Lower lobe of right lung (tissue), 2 donors: ENCODE measurements around the gene PNPLA7. TPM values are rescaled to one million over a fixed set of nuclear protein-coding genes. Genes with fewer than 3 reads are reported as not detected.
A peak's percentile ranks its signal among the peaks of the same experiment; 100 is the strongest.
"Not testable (repeated sequence)": the region's sequence is repeated elsewhere in the genome, so short reads cannot be mapped to it uniquely, and the experiment has no call there.

Source experiments
- ATAC-seq, 2 donors: fragments of 200-7000 bp; cut with Tn5 transposase; one replicate each; pipeline ENCODE4 v1.9.1; 2020 to 2022; ENCODE audit warnings: mild to moderate bottlenecking in 2 of 2, moderate library complexity in 2 of 2
- DNase-seq: peaks from one replicate; pipeline ENCODE4 v3.0.0-alpha.2; 2020
- H3K27ac ChIP-seq: fragments of 200-600 bp; one replicate; pipeline ENCODE4 v1.8.0; 2022
- H3K27me3 ChIP-seq: fragments of 200-600 bp; one replicate; pipeline ENCODE4 v1.8.0; 2022; ENCODE audit warnings: low read depth
- H3K36me3 ChIP-seq: fragments of 200-600 bp; one replicate; pipeline ENCODE4 v1.8.0; 2022; ENCODE audit warnings: mild to moderate bottlenecking
- H3K4me1 ChIP-seq: fragments of 200-600 bp; one replicate; pipeline ENCODE4 v1.8.0; 2022
- H3K4me3 ChIP-seq: fragments of 200-600 bp; one replicate; pipeline ENCODE4 v1.8.0; 2022; ENCODE audit warnings: mild to moderate bottlenecking
- H3K9me3 ChIP-seq: fragments of 200-600 bp; one replicate; pipeline ENCODE4 v1.8.0; 2022
- CTCF ChIP-seq: fragments of 200-600 bp; IDR thresholded peaks from one replicate; pipeline ENCODE4 v1.8.0; 2022; ENCODE audit warnings: antibody characterized with exemption, mild to moderate bottlenecking
- intact Hi-C: fragments of 100-400 bp; cut with DNase I; formaldehyde crosslinking; loops from one replicate; pipeline ENCODE4 v1.11.0; 2022
- total RNA-seq: library from RNA; stranded (reverse); fragmentation: NEBNext Ultra II Directional; extraction: Animal tissue kit (Norgen Biotek cat#: 25700); gene quantifications from one replicate; pipeline ENCODE4 v1.2.1, GENCODE V29; 2021
- donor health status: DM: no; HTN: yes; CAD: no; lungs with severe emphysema.

The PNPLA7 gene
- total RNA-seq, 1 donor from 2014 or later = 12.2 TPM

DNA sequence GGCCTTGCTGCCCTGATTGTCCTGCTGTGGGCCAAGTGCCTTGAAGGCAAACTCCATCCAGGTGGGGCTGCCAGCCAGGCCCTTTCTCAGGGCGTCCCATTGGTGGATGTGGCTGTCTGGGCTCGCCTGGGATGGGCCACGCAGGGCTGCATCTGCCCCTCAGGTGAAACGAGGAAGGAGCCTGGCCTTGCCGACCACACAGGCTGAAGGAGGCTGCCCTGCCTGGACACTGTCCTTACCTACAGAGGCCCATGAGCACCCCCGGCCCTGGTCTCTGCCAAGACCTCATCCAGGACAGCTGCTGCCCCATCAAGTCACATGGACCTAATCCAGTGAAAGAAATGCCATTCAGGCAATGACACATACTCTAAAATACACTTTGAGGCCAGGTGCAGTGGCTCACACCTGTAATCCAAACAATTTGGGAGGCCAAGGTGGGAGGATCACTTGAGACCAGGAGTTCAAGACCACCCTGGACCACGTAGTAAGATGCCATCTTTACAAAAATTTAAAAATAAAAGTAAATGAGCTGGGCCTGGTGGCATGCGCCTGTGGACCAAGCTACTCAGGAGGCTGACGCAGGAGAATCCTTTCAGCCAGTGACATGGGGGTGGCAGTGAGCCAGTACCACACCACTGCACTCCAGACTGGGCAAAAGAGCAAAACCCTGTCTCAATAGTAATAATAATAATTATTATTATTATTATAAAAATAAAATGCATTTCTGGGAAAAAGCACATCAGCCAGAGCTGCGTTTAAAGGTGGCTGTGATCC lies 33.9 kb downstream of the PNPLA7 start:
- no peak for ATAC-seq
- Histone ChIP-seq H3K9me3 (no peaks in the 10 kb centered on the region), H3K27me3 (no peaks in the 10 kb centered on the region), H3K4me1 (no peaks in the 10 kb centered on the region), H3K4me3 (no peak overlapping the region), H3K27ac (no peak overlapping the region), H3K36me3 (peaks cover 3% of the 10 kb centered on the region)
- no peak for DNase-seq
- intact Hi-C loops = no loop called here
- no peak for TF ChIP-seq CTCF

DNA sequence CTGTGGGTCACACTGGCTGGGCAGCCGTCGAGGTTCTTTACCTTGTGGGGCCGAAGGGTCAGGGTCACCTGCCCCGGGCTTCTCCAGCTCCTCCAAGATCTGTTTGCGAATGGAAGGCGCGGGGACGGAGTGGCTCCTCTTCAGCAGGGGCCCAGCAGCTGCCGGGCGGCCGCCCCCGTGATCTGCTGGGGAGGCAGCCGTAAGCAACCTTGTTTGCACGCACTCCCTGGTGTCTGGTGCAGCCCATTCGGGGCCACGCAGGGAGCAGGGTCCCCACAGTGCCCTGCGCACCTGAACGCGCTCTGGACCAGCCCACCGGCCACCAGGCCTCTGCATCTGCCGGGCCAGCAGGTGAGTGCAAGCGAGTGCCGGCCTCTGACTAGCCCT lies 34.9 kb downstream of the PNPLA7 start:
- TF ChIP-seq CTCF = no peak
- Histone ChIP-seq H3K27me3 (no peaks in the 10 kb centered on the region), H3K4me3 (no peak overlapping the region), H3K4me1 (no peaks in the 10 kb centered on the region), H3K36me3 (no peaks in the 10 kb centered on the region), H3K9me3 (no peaks in the 10 kb centered on the region), H3K27ac (no peak overlapping the region)
- intact Hi-C loops = no loop called here
- ATAC-seq (peak in 1 of 2 donors; percentile 15), DNase-seq (no peak)

DNA sequence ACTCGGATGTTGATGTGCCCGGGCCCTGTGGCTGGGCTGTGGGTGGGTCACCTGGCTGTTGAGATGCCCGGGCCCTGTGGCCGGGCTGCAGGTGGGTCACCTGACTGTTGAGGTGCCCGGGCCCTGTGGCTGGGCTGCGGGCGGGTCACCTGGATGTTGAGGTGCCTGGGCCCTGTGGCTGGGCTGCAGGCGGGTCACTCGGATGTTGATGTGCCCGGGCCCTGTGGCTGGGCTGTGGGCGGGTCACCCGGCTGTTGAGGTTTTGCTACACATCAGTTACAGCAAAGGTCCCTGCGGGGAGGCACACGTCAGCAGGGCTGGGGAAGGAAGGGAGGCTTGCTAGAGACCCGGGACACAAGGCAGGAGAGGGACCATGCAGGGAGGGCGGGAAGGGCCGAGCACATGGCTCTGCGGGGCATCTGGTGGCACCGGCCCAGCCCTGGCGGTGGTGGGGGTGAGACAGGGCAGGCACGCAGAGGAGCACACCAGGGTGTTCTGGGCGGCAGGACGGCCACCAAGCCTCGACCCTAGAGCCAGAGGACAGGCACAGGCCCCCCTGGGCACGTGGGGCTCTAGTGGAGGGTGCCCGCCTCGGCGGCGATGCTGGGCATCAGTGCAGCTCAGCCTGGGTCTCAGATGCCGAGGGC lies 35.4 kb downstream of the PNPLA7 start:
- intact Hi-C loops = no loop called here

GRCh38 chr9:137513801-137514570 lies 36.2 kb downstream of the PNPLA7 start:
- H3K4me3 ChIP-seq, DNase-seq, ATAC-seq, H3K27me3 ChIP-seq, intact Hi-C loops, H3K9me3 ChIP-seq, H3K36me3 ChIP-seq, H3K4me1 ChIP-seq, H3K27ac ChIP-seq: not testable (repeated sequence)

More for the DNA sequence above, 35.4 kb downstream of the PNPLA7 start:
- ATAC-seq (peak in 1 of 2 donors; percentile 39), DNase-seq (no peak)
- Histone ChIP-seq H3K36me3 (no peaks in the 10 kb centered on the region), H3K27ac (no peak overlapping the region), H3K9me3 (no peaks in the 10 kb centered on the region), H3K4me3 (no peak overlapping the region), H3K27me3 (no peaks in the 10 kb centered on the region), H3K4me1 (no peaks in the 10 kb centered on the region)
- TF ChIP-seq CTCF = no peak

DNA sequence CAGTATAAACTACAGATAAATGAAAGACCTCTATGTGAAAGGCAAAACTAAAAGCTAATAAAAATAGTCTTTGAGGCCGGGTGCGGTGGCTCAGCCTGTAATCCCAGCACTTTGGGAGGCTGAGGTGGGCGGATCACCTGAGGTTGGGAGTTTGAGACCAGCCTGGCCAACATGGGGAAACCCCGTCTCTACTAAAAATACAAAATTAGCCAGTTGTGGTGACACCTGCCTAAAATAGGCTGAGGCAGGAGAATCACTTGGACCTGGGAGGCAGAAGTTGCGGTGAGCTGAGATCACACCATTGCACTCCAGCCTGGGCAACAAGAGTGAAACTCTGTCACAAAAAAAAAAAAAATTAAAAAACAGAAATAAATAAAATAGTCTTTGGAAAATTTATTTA lies 37.1 kb downstream of the PNPLA7 start:
- H3K27me3 ChIP-seq, ATAC-seq, H3K27ac ChIP-seq, intact Hi-C loops, H3K4me3 ChIP-seq, H3K36me3 ChIP-seq, H3K9me3 ChIP-seq, DNase-seq, H3K4me1 ChIP-seq: not testable (repeated sequence)

GRCh38 chr9:137511758-137512463 lies 38.3 kb downstream of the PNPLA7 start:
- no peak overlapping the region for H3K4me3 ChIP-seq
- no peaks in the 10 kb centered on the region for H3K9me3 ChIP-seq
- no peaks in the 10 kb centered on the region for H3K36me3 ChIP-seq
- DNase-seq (no peak), ATAC-seq (no peak)
- no peaks in the 10 kb centered on the region for H3K4me1 ChIP-seq
- no peak overlapping the region for H3K27ac ChIP-seq
- no peaks in the 10 kb centered on the region for H3K27me3 ChIP-seq
- intact Hi-C loops = no loop called here
- TF ChIP-seq CTCF = no peak

DNA sequence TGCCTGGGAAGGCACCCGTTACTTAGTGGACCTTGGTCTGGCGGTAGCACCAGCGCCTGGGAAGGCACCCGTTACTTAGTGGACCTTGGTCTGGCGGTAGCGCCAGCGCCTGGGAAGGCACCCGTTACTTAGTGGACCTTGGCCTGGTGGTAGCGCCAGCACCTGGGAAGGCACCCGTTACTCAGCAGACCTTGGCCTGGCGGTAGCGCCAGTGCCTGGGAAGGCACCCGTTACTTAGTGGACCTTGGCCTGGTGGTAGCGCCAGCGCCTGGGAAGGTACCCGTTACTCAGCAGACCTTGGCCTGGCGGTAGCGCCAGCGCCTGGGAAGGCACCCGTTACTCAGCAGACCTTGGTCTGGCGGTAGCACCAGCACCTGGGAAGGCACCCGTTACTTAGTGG lies 39.1 kb downstream of the PNPLA7 start:
- H3K4me3 ChIP-seq, intact Hi-C loops, H3K9me3 ChIP-seq, H3K27me3 ChIP-seq, ATAC-seq, H3K36me3 ChIP-seq, DNase-seq, H3K27ac ChIP-seq, H3K4me1 ChIP-seq: not testable (repeated sequence)
